Body of pancreas (tissue), 2 donors: ENCODE results near the gene SCN1B. TPM values are rescaled to one million over a fixed set of nuclear protein-coding genes. Genes with fewer than 3 reads are reported as not detected.

Source experiments
- total RNA-seq, 2 donors: library from RNA; depleted of rRNA; stranded (reverse); fragments of >200 nt; gene quantifications; one replicate each; pipeline ENCODE4 v1.1.0, GENCODE V29; 2016

The SCN1B gene
- total RNA-seq, 2 donors from 2014 or later: 2.3 to 23.6 TPM

Other genes with a start within 250 kb of the SCN1B start
- gene ZNF30, start 103.6 kb upstream of the SCN1B start, total RNA-seq: 1 to 10 TPM in 1 of 2 donors, under 1 TPM in 1; 0.66 to 2.6 TPM
- gene ZNF792, start 66.2 kb upstream of the SCN1B start, total RNA-seq: 1 to 10 TPM; 4.0 to 7.0 TPM
- 10 to 100 TPM; 90.8 to 94.9 TPM for gene GRAMD1A, start 30.1 kb upstream of the SCN1B start, total RNA-seq
- 100 to 1,000 TPM; 135 to 289 TPM for gene HPN, start 11.3 kb downstream of the SCN1B start, total RNA-seq
- gene FXYD3, start 85.4 kb downstream of the SCN1B start, total RNA-seq: 10 to 100 TPM; 13.5 to 51.6 TPM
- gene LGI4, start 104.6 kb downstream of the SCN1B start, total RNA-seq: 1 to 10 TPM; 1.6 to 3.9 TPM
- 1 to 10 TPM; 1.6 to 9.1 TPM for gene FXYD1, start 108.4 kb downstream of the SCN1B start, total RNA-seq
- gene FXYD7, start 112.8 kb downstream of the SCN1B start, total RNA-seq: 1 to 10 TPM in 1 of 2 donors, under 1 TPM in 1; 0.52 to 1.3 TPM
- gene FXYD5, start 124.3 kb downstream of the SCN1B start, total RNA-seq: 10 to 100 TPM; 11.5 to 17.1 TPM
- gene FAM187B, start 198.3 kb downstream of the SCN1B start, total RNA-seq: not detected
- gene LSR, start 218.5 kb downstream of the SCN1B start, total RNA-seq: 10 to 100 TPM; 67.5 to 80.1 TPM
- 10 to 100 TPM; 76.8 to 91.3 TPM for gene USF2, start 238.5 kb downstream of the SCN1B start, total RNA-seq